ENCODE results near the gene GXYLT1.
"Not testable (repeated sequence)": the region's sequence is repeated elsewhere in the genome, so short reads cannot be mapped to it uniquely, and the experiment has no call there.

The GXYLT1 gene

GRCh38 chr12:42145197-42145549 lies 499 bp upstream of the GXYLT1 start:
- DNase-seq (ENCODE audit: low read depth): no peak

- DNase-seq (ENCODE audit: low read depth): no peak
These were observed 591 bp downstream of the GXYLT1 start for GRCh38 chr12:42144158-42144407.

- no peak for DNase-seq (ENCODE audit: low read depth)
These were observed 1.1 kb downstream of the GXYLT1 start for GRCh38 chr12:42143452-42144157.

GRCh38 chr12:42141981-42142606 lies 2.6 kb downstream of the GXYLT1 start:
- DNase-seq (ENCODE audit: low read depth): no peak

- no peak for DNase-seq (ENCODE audit: low read depth)
These were observed 3.8 kb downstream of the GXYLT1 start for GRCh38 chr12:42140901-42141300.

GRCh38 chr12:42135259-42135814 lies 9.3 kb downstream of the GXYLT1 start:
- DNase-seq (ENCODE audit: low read depth): no peak

- DNase-seq (ENCODE audit: low read depth): no peak
These were observed 13.8 kb downstream of the GXYLT1 start for GRCh38 chr12:42130672-42131402.

GRCh38 chr12:42129595-42130204 lies 15.0 kb downstream of the GXYLT1 start:
- no peak for DNase-seq (ENCODE audit: low read depth)

- no peak for DNase-seq (ENCODE audit: low read depth)
These were observed 15.8 kb downstream of the GXYLT1 start for GRCh38 chr12:42128888-42129287.

GRCh38 chr12:42128327-42128726 lies 16.3 kb downstream of the GXYLT1 start:
- DNase-seq (ENCODE audit: low read depth): no peak

- DNase-seq (ENCODE audit: low read depth): no peak
These were observed 17.7 kb downstream of the GXYLT1 start for GRCh38 chr12:42126963-42127362.

GRCh38 chr12:42125388-42125767 lies 19.3 kb downstream of the GXYLT1 start:
- DNase-seq (ENCODE audit: low read depth): no peak

- no peak for DNase-seq (ENCODE audit: low read depth)
These were observed 19.8 kb downstream of the GXYLT1 start for GRCh38 chr12:42124764-42125387.

GRCh38 chr12:42119085-42119633 lies 25.5 kb downstream of the GXYLT1 start:
- no peak for DNase-seq (ENCODE audit: low read depth)

- DNase-seq (ENCODE audit: low read depth): no peak
These were observed 26.4 kb downstream of the GXYLT1 start for GRCh38 chr12:42118136-42118879.

- no peak for DNase-seq (ENCODE audit: low read depth)
These were observed 35.6 kb downstream of the GXYLT1 start for GRCh38 chr12:42109031-42109430.

GRCh38 chr12:42106791-42107190 lies 37.9 kb downstream of the GXYLT1 start:
- not testable (repeated sequence) for DNase-seq (ENCODE audit: low read depth)

- DNase-seq (ENCODE audit: low read depth): no peak
These were observed 39.9 kb downstream of the GXYLT1 start for GRCh38 chr12:42104784-42105183.

GRCh38 chr12:42104087-42104486 lies 40.6 kb downstream of the GXYLT1 start:
- no peak for DNase-seq (ENCODE audit: low read depth)

GRCh38 chr12:42103155-42103554 lies 41.5 kb downstream of the GXYLT1 start:
- DNase-seq (ENCODE audit: low read depth): no peak

GRCh38 chr12:42102720-42103119 lies 42.0 kb downstream of the GXYLT1 start:
- no peak for DNase-seq (ENCODE audit: low read depth)
